HepG2 (cell line): ENCODE data around the gene KIAA1958. TPM values are rescaled to one million over a fixed set of nuclear protein-coding genes. Genes with fewer than 3 reads are reported as not detected.

Experiments
- ATAC-seq: fragments of 200-7000 bp; cut with Tn5 transposase; 3 replicates; pipeline ENCODE4 v1.9.1; 2020; ENCODE audit warnings: mild to moderate bottlenecking, moderate library complexity
- BruUV-seq: library from RNA; stranded (reverse); fragments of 400-500 nt; replicated peaks from 2 replicates; lab custom pipeline; 2021; lab: Mats Ljungman, UMichigan
- CTCF ChIA-PET: fragments of 300-600 bp; formaldehyde crosslinking; extraction: SDS; loops from one replicate; lab custom pipeline; 2021; ENCODE audit warnings: low total read pairs, inconsistent platforms, low intra/inter-chr PET ratio; lab: Yijun Ruan, JAX
- POLR2A ChIA-PET: fragments of 350-600 bp; sonication (Branson Sonifier 250); formaldehyde crosslinking; loops from one replicate; lab custom pipeline; 2020; ENCODE audit warnings: antibody characterized with exemption, inconsistent platforms; lab: Yijun Ruan, JAX
- DNase-seq: peaks from one replicate; pipeline ENCODE4 v3.0.0-alpha.2; 2015; ENCODE audit warnings: low spot score
- FAIRE-seq: peaks from 3 replicates; lab custom pipeline; 2011; peaks lifted over from hg19 to GRCh38; lab: Jason Lieb, UNC
- H2AFZ ChIP-seq: one replicate; pipeline ENCODE4 v1.6.1; 2011; ENCODE audit warnings: low read length, inconsistent platforms
- H3K27ac ChIP-seq: fragments of 300-600 bp; 3 replicates; pipeline ENCODE4 v1.8.0; 2011; ENCODE audit warnings: mixed run types, mild to moderate bottlenecking, mixed read lengths, low read length, inconsistent platforms; ENCODE audit not compliant: insufficient read depth; ENCODE audit errors: extremely low read length
- H3K27me3 ChIP-seq, 2 experiments: fragments of 200-600 bp in 1 of 2; 2 replicates in 1 of 2; 3 replicates in 1 of 2; pipeline versions ENCODE4 v1.6.0 to v1.8.0; 2011; ENCODE audit warnings: low read length in 2 of 2, mild to moderate bottlenecking in 2 of 2, moderate library complexity in 2 of 2, inconsistent platforms in 1 of 2; ENCODE audit not compliant: insufficient read depth in 2 of 2, control insufficient read depth in 1 of 2
- H3K36me3 ChIP-seq, 2 experiments: fragments of 200-600 bp in 1 of 2; replicated peaks in 1 of 2; 2 replicates in 1 of 2; 3 replicates in 1 of 2; pipeline versions ENCODE4 v1.5.1 to v1.8.0; 2011; ENCODE audit warnings: low read length in 2 of 2, inconsistent platforms in 1 of 2; ENCODE audit not compliant: insufficient read depth in 2 of 2, control insufficient read depth in 1 of 2
- H3K4me1 ChIP-seq: 2 replicates; pipeline ENCODE4 v1.5.1; 2012; ENCODE audit warnings: low read length, inconsistent platforms; ENCODE audit not compliant: insufficient read depth
- H3K4me2 ChIP-seq: 2 replicates; pipeline ENCODE4 v1.6.0; 2011; ENCODE audit warnings: low read depth, low read length, inconsistent platforms
- H3K4me3 ChIP-seq, 3 experiments: fragments of 200-600 bp in 1 of 3; sonication (generic), shearing (Covaris generic) in 1 of 3; replicated peaks in 1 of 3; 2 replicates each; pipeline ENCODE4 v1.5.1; 2011 to 2016; ENCODE audit warnings: low read length in 3 of 3, inconsistent platforms in 2 of 3, low read depth in 2 of 3, mild to moderate bottlenecking in 2 of 3, control low read depth in 1 of 3, mixed read lengths in 1 of 3; ENCODE audit not compliant: insufficient read depth in 1 of 3
- H3K79me2 ChIP-seq: one replicate; pipeline ENCODE4 v1.6.1; 2011; ENCODE audit warnings: low read length, inconsistent platforms; ENCODE audit not compliant: insufficient read depth
- H3K9ac ChIP-seq: 2 replicates; pipeline ENCODE4 v1.6.0; 2011; ENCODE audit warnings: mild to moderate bottlenecking, low read depth, low read length, inconsistent platforms; ENCODE audit not compliant: insufficient read depth
- H3K9me3 ChIP-seq: 2 replicates; pipeline ENCODE4 v1.5.1; 2012; ENCODE audit warnings: mild to moderate bottlenecking, low read length
- H4K20me1 ChIP-seq: 2 replicates; pipeline ENCODE4 v1.6.0; 2011; ENCODE audit warnings: inconsistent platforms, mild to moderate bottlenecking, low read length, moderate library complexity; ENCODE audit not compliant: insufficient read depth
- BCLAF1 ChIP-seq: fragments of 450-650 bp; IDR thresholded peaks from 2 replicates; pipeline ENCODE4 v1.6.1; 2017; ENCODE audit warnings: mild to moderate bottlenecking
- GFI1 ChIP-seq: sonication (generic); formaldehyde crosslinking; IDR thresholded peaks from 2 replicates; pipeline ENCODE4 v1.5.0; 2020; ENCODE audit warnings: missing genetic modification reagents, mild to moderate bottlenecking, borderline replicate concordance
- JDP2 ChIP-seq: sonication (generic); formaldehyde crosslinking; IDR thresholded peaks from 2 replicates; pipeline ENCODE4 v1.8.1; 2022; ENCODE audit warnings: missing genetic modification reagents, borderline replicate concordance
- MED8 ChIP-seq: sonication (generic); formaldehyde crosslinking; IDR thresholded peaks from 2 replicates; pipeline ENCODE4 v1.8.1; 2023; ENCODE audit warnings: mild to moderate bottlenecking, missing genetic modification reagents; ENCODE audit not compliant: insufficient replicate concordance
- REL ChIP-seq: sonication (generic); formaldehyde crosslinking; conservative IDR thresholded peaks from 2 replicates; pipeline ENCODE4 v1.8.0; 2022; ENCODE audit warnings: mild to moderate bottlenecking, missing genetic modification reagents, moderate library complexity
- ZBTB14 ChIP-seq: sonication (generic); formaldehyde crosslinking; IDR thresholded peaks from 2 replicates; pipeline ENCODE4 v1.4.0; 2020; ENCODE audit warnings: missing genetic modification reagents
- ZBTB34 ChIP-seq: sonication (generic); formaldehyde crosslinking; IDR thresholded peaks from 2 replicates; pipeline ENCODE4 v1.8.0; 2022; ENCODE audit warnings: mild to moderate bottlenecking, missing genetic modification reagents
- ZBTB8A ChIP-seq: sonication (generic); formaldehyde crosslinking; IDR thresholded peaks from 2 replicates; pipeline ENCODE4 v1.4.0; 2020; ENCODE audit warnings: mild to moderate bottlenecking, low read depth, missing genetic modification reagents, borderline replicate concordance
- ZNF160 ChIP-seq: sonication (generic); formaldehyde crosslinking; IDR thresholded peaks from 2 replicates; pipeline ENCODE4 v1.8.0; 2022; ENCODE audit warnings: mild to moderate bottlenecking, inconsistent platforms, missing genetic modification reagents
- ZNF512B ChIP-seq: sonication (generic); formaldehyde crosslinking; IDR thresholded peaks from 2 replicates; pipeline ENCODE4 v1.5.1; 2020; ENCODE audit warnings: missing genetic modification reagents, mild to moderate bottlenecking, borderline replicate concordance
- ZNF720 ChIP-seq: sonication (generic); formaldehyde crosslinking; IDR thresholded peaks from 2 replicates; pipeline ENCODE4 v1.4.0; 2020; ENCODE audit warnings: missing genetic modification reagents
- WGBS: methylation state at CpG from one replicate; pipeline ENCODE4 v1.1.6; 2017; ENCODE audit warnings: low lambda C conversion rate; 5-methylcytosine and 5-hydroxymethylcytosine counted together
- in situ Hi-C: cut with HindIII; loops from 2 replicates; pipeline ENCODE4 v1.10.0; 2017; ENCODE audit warnings: low pct_unique_long_range_greater_than_20kb; ENCODE audit not compliant: extremely low pct_ligation_motif_present
- intact Hi-C: fragments of 100-400 bp; cut with micrococcal nuclease; formaldehyde crosslinking; loops from one replicate; pipeline ENCODE4 v1.10.0; 2022; ENCODE audit not compliant: unreplicated experiment
- polyA plus RNA-seq, 8 experiments: library from polyadenylated mRNA; depleted of rRNA in 3 of 8; stranded (reverse) in 7 of 8; unstranded in 1 of 8; fragments of >200 nt; fragmentation: Illumina TruSeq in 4 of 8; extraction: Trizol in 4 of 8; gene quantifications; 2 replicates each; pipeline versions ENCODE4 v1.2.1 to v1.2.3, GENCODE V29; 2011 to 2016; ENCODE audit warnings: low read depth in 4 of 8, missing spikeins in 1 of 8, mixed read lengths in 1 of 8; ENCODE audit not compliant: insufficient read depth in 1 of 8
- total RNA-seq, 5 experiments: library from RNA; depleted of rRNA; stranded (reverse); fragments of >200 nt; fragmentation: Illumina TruSeq; extraction: Trizol; gene quantifications; 2 replicates each; pipeline ENCODE4 v1.2.3, GENCODE V29; 2016; ENCODE audit warnings: low read depth in 1 of 5

The KIAA1958 gene
- total and polyA plus RNA-seq, 2 of the 13 experiments (the other 11 are each of a cell fraction or from before 2014, with no cell fraction given) = 8.5 to 10.3 TPM

- TF ChIP-seq ZNF512B (CRISPR knock-in tag) (no peak), MED8 (CRISPR knock-in tag) (no peak), ZBTB14 (no peak)
These were observed 119.5 kb downstream of the KIAA1958 start (continued) for GRCh38 chr9:112605963-112606699.

GRCh38 chr9:112608851-112609250 lies 122.2 kb downstream of the KIAA1958 start:
- no peak for ATAC-seq
- Histone ChIP-seq H3K36me3 (0 out of 5 replicates have a peak, but pooled peaks cover 0 to 6% of the 10 kb centered on the region in 2 experiments), H3K9ac (no peak overlapping the region), H3K4me2 (no peak overlapping the region), H3K4me3 (no peak overlapping the region), H2AFZ (no peak overlapping the region), H3K27me3 (no peaks in the 10 kb centered on the region), H3K27ac (no peak overlapping the region), H3K4me1 (no peaks in the 10 kb centered on the region), H3K79me2 (no peaks in the 10 kb centered on the region), H3K9me3 (no peaks in the 10 kb centered on the region), H4K20me1 (no peaks in the 10 kb centered on the region)
- ChIA-PET POLR2A (no interaction called here), CTCF (no interaction called here)
- 100% methylated on average over 1 of the region's 1 CpG for WGBS
- in situ Hi-C loops (no loop called here), intact Hi-C loops (no loop called here)
- no peak for DNase-seq
- no peak for FAIRE-seq
- BruUV-seq = no TSS peak
- TF ChIP-seq GFI1 (CRISPR knock-in tag) (no peak), BCLAF1 (no peak), REL (no peak), JDP2 (CRISPR knock-in tag) (no peak), ZBTB34 (no peak), ZBTB8A (CRISPR knock-in tag) (no peak), ZNF160 (CRISPR knock-in tag) (no peak), ZNF720 (CRISPR knock-in tag) (no peak)
